Lung (tissue), 12 donors: Measurements from ENCODE around the gene RNGTT. TPM values are rescaled to one million over a fixed set of nuclear protein-coding genes. Genes with fewer than 3 reads are reported as not detected.

Experiments
- ATAC-seq: fragments of 200-7000 bp; cut with Tn5 transposase; one replicate; pipeline ENCODE4 v1.9.1; 2020; ENCODE audit warnings: moderate number of reproducible peaks; ENCODE audit not compliant: insufficient read depth, low FRiP score
- DNase-seq, 3 donors: peaks; one replicate each; pipeline ENCODE4 v3.0.0-alpha.2; 2013 to 2017
- H3K27ac ChIP-seq, 2 donors: one replicate each; pipeline ENCODE4 v1.5.1; 2013; ENCODE audit warnings: mild to moderate bottlenecking in 2 of 2, moderate library complexity in 2 of 2, control low read depth in 1 of 2, inconsistent platforms in 1 of 2, low read depth in 1 of 2, low read length in 1 of 2
- H3K27me3 ChIP-seq, 3 donors: one replicate each; pipeline ENCODE4 v1.5.1; 2013; ENCODE audit warnings: low read length in 2 of 3; ENCODE audit not compliant: control insufficient read depth in 3 of 3, insufficient read depth in 3 of 3
- H3K36me3 ChIP-seq, 4 donors: one replicate each; pipeline ENCODE4 v1.5.1; 2013; ENCODE audit warnings: low read length in 4 of 4, mild to moderate bottlenecking in 1 of 4, moderate library complexity in 1 of 4; ENCODE audit not compliant: control insufficient read depth in 4 of 4, insufficient read depth in 4 of 4
- H3K4me1 ChIP-seq, 5 donors: one replicate each; pipeline ENCODE4 v1.5.1; 2013; ENCODE audit warnings: low read length in 5 of 5, mild to moderate bottlenecking in 2 of 5, moderate library complexity in 1 of 5; ENCODE audit not compliant: control insufficient read depth in 5 of 5, insufficient read depth in 5 of 5
- H3K4me3 ChIP-seq: one replicate; pipeline ENCODE4 v1.5.1; 2013; ENCODE audit warnings: mild to moderate bottlenecking, control low read depth, moderate library complexity
- H3K9ac ChIP-seq, 2 donors: one replicate each; pipeline ENCODE4 v1.5.1; 2013; ENCODE audit warnings: low read length in 2 of 2, control low read depth in 1 of 2; ENCODE audit not compliant: insufficient read depth in 1 of 2
- H3K9me3 ChIP-seq, 4 donors: one replicate each; pipeline ENCODE4 v1.5.1; 2013; ENCODE audit warnings: low read length in 3 of 4, mild to moderate bottlenecking in 1 of 4, moderate library complexity in 1 of 4; ENCODE audit not compliant: control insufficient read depth in 4 of 4, insufficient read depth in 3 of 4
- WGBS, 2 donors: extraction: QIAGEN DNeasy Blood & Tissue Kit; methylation state at CpG; one replicate each; pipeline ENCODE4 v1.1.7; 2013; 5-methylcytosine and 5-hydroxymethylcytosine counted together
- polyA plus RNA-seq, 2 donors: library from polyadenylated mRNA; stranded (reverse); fragments of 200-250 nt; gene quantifications; one replicate each; pipeline ENCODE4 v1.2.1, GENCODE V29; 2013
- total RNA-seq, 2 donors: library from RNA; depleted of rRNA in 1 of 2; stranded (reverse); fragments of >200 nt in 1 of 2; gene quantifications; one replicate each; pipeline ENCODE4 v1.2.1, GENCODE V29; 2014 to 2021
- TF ChIP-seq, protein P1 (sequence below): IDR thresholded peaks from 2 replicates; pipeline ENCODE4 v1.5.1; 2012; ENCODE audit warnings: mild to moderate bottlenecking; ENCODE audit errors: control extremely low read depth, extremely low read depth
- donor health status: control.
- donor health status: control.
- donor health status: Bipolar disorder and iron deficiency.
- donor health status: healthy.
- donor health status: DM: yes; HTN: yes; CAD: no.

RNGTT gene
- total and polyA plus RNA-seq, 4 donors, result 3.0 to 25.0 (median 9.2) TPM

DNA sequence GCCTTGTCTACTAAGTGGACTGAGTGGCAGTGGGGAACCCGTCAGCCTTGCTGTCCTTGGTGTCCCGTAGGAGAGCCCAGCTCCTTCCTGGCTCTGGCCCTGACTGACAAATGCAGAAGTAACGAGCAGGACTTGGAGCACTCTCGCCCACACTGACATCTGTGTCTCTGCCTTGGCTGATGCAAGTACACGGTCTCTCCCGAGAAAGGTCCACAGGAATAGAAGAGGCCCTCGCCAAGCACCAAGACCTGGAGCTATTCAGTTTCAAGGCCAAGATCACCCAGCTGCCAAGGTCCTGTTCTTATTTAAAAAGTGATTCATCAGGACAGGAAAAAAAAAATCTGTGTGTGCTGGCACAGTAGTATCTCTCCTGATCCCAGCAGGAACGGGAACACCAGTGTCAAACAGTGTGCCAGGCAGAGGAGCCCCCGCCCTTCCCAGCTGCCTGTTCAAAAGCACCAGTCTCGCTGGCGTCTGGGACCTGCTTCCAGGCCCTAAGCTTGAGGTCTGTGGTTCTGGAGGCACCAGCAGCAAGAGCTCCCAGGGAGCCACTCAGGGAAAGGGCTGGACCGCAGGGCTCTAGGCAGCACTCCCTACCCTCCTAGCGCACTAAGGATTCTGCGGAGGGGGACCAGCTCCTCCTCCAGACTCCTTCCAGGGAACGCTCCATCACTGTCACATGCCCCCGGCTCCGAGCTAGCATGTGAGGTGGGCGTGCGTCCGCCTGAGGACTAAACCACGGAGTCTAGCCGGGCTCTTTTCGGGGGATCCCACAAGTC lies 376.9 kb downstream of the RNGTT start:
- 67 to 82% methylated on average over 23 of the region's 23 CpGs for WGBS, 2 donors
- TF ChIP-seq, protein P1, sequence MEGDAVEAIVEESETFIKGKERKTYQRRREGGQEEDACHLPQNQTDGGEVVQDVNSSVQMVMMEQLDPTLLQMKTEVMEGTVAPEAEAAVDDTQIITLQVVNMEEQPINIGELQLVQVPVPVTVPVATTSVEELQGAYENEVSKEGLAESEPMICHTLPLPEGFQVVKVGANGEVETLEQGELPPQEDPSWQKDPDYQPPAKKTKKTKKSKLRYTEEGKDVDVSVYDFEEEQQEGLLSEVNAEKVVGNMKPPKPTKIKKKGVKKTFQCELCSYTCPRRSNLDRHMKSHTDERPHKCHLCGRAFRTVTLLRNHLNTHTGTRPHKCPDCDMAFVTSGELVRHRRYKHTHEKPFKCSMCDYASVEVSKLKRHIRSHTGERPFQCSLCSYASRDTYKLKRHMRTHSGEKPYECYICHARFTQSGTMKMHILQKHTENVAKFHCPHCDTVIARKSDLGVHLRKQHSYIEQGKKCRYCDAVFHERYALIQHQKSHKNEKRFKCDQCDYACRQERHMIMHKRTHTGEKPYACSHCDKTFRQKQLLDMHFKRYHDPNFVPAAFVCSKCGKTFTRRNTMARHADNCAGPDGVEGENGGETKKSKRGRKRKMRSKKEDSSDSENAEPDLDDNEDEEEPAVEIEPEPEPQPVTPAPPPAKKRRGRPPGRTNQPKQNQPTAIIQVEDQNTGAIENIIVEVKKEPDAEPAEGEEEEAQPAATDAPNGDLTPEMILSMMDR, result no peak

DNA sequence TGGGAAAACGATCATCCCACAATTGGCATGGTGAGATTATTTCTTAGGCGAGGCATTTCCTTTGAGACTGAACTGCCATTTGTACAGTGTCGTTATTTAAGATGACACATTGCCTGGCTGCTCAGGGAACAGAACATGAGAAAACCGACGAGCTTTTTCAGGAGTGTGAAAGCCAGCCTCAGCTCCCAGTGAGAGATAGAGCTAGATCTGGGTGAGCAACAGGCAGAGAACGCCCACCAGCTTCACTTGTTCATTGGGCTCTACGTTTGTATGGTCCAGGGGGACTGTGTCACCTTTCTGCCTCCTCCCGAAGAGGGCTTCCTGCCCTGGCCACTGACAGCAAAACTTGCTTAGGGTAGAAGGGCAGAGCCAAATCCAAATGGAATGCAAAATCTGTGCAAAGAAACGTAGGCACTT lies 378.1 kb downstream of the RNGTT start:
- Histone ChIP-seq H3K27me3 (peaks cover 0 to 3% (median 0%) of the 10 kb centered on the region in 3 donors), H3K4me3 (no peak overlapping the region), H3K9me3 (peaks cover 0 to 8% (median 3%) of the 10 kb centered on the region in 4 donors), H3K36me3 (no peaks in the 10 kb centered on the region), H3K27ac (no peak overlapping the region), H3K9ac (no peak overlapping the region), H3K4me1 (no peaks in the 10 kb centered on the region)
- DNase-seq, result no peak
- ATAC-seq, result no peak
- TF ChIP-seq, protein P1, result no peak
- 67 to 77% methylated on average over 9 of the region's 9 CpGs for WGBS, 2 donors

More for the DNA sequence above, 376.9 kb downstream of the RNGTT start:
- DNase-seq (no peak), ATAC-seq (no peak)
- no peaks in the 10 kb centered on the region for H3K4me1 ChIP-seq
- H3K4me3 ChIP-seq, result no peak overlapping the region
- no peak overlapping the region for H3K27ac ChIP-seq
- peaks cover 0 to 8% (median 3%) of the 10 kb centered on the region in 4 donors for H3K9me3 ChIP-seq
- no peak overlapping the region for H3K9ac ChIP-seq
- peaks cover 0 to 3% (median 0%) of the 10 kb centered on the region in 3 donors for H3K27me3 ChIP-seq
- H3K36me3 ChIP-seq, result no peaks in the 10 kb centered on the region

DNA sequence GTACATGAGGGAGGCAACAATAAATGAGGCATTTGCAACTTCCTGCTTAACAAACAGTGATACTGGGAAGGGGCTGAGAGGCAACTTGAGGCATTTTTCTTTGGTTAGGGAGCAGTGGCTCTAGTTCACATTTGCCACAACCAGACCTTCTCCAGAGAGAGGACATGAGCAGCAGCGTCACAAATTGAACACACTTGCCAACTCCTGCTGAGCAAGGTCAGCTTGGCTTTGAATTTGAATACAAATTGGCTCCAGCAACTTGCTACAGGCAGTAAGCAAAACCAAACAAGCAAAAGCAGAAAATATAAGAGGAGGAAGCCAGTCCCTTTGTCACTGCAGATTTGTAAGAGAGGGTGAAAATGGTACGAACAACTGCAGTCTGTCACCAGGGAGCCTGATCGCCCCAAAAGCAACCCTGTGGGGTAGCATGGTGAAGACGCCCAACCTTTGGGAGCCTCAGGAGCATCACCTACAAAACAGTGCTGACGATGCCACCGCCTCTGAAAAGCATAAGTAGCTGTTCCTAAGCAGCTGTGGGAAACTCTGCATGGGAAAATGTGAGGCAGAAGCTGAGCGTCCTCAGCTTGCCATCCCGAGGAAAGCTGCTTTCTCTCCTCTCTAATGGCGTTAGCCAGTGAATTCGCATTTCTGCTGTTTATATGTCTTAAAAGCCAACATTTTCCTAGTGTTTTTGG lies 378.7 kb downstream of the RNGTT start:
- Histone ChIP-seq H3K9me3 (peaks cover 0 to 6% (median 3%) of the 10 kb centered on the region in 4 donors), H3K9ac (no peak overlapping the region), H3K36me3 (no peaks in the 10 kb centered on the region), H3K4me1 (no peaks in the 10 kb centered on the region), H3K27ac (no peak overlapping the region), H3K4me3 (no peak overlapping the region), H3K27me3 (peaks cover 0 to 3% (median 0%) of the 10 kb centered on the region in 3 donors)
- TF ChIP-seq, protein P1, result no peak
- 75 to 76% methylated on average over 10 of the region's 10 CpGs for WGBS, 2 donors
- DNase-seq (no peak), ATAC-seq (no peak)
